ENCODE data around the gene NDFIP2.

GRCh38 chr13:79463604-79464003 lies 17.4 kb upstream of the NDFIP2 start:
- TF ChIP-seq CTCF (IDR thresholded peaks at IDR 0.05; ENCODE audit: extremely low read depth in 1 of 2, insufficient read depth in 1 of 2, low read depth in 1 of 2, low read length in 2 of 2): no peak
- TF ChIP-seq POLR2A (IDR thresholded peaks at IDR 0.05; ENCODE audit: low read depth, low read length): no peak
- no peak for TF ChIP-seq EZH2 (IDR thresholded peaks at IDR 0.05; ENCODE audit: borderline replicate concordance, low read depth, low read length, severe bottlenecking)
- no peak for TF ChIP-seq POLR2AphosphoS5 (IDR thresholded peaks at IDR 0.05; ENCODE audit: insufficient read depth, low read depth, low read length)
- TF ChIP-seq JUN (IDR thresholded peaks at IDR 0.05; ENCODE audit: borderline replicate concordance, insufficient read depth, insufficient read length, low read depth): no peak
- no peak for TF ChIP-seq MAX (IDR thresholded peaks at IDR 0.05; ENCODE audit: insufficient read depth, insufficient read length)

Measured in endothelial cell of umbilical vein (primary cell).